ENCODE data around the gene MGAT3. TPM values are rescaled to one million over a fixed set of nuclear protein-coding genes. Genes with fewer than 3 reads are reported as not detected.

MGAT3 gene
- total and polyA plus RNA-seq, 9 of the 15 experiments (the other 6 are each of a cell fraction or from before 2014, with no cell fraction given) = 0.10 to 11.5 (median 4.6) TPM

DNA sequence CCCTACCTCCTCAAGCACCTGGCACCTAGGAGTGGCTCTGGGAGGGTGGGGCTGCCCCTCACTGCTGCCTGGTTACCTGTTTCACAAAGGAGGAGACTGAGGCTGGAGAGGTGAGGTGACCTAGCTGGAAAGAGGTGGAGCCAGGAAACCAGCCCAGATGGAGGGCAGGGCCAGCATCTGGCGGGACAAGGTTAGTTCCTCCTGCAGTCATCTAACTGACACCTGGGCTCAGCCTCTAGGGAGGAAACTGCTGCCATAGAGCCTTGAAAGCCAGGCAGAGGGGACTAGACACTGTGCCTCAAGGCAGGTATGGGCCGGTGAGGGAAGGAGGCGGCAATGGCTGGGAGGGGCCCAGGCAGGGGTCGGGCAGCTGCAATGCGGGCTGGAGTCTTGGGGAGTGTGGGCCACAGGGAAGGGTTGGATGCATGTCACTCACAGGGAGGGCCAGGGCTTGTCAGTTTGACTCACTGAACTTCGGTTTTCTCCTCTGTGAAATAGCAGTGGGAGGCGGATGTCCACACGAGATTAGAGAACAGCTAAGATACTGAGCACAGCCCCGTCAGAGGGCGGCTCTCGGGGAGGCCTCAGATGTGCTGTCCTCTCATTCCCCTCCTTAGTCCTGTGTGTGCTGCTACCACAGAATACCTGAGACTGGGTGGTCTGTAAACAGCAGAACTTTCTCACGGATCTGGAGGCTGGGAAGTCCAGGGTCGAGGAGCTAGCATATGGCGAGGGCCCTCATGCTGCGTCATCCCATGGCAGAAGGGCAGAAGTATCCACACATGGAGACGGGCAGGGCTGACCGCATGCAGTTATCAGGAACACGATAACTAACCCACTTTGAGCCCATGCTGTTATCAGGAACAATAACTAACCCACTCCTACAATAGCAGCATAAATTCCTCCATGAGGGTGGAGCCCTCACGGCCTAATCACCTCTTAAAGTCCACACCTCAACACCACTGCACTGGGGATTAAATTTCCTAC, 16.1 kb downstream of the MGAT3 start (continued):
- TF ChIP-seq THRB (CRISPR knock-in tag; conservative IDR thresholded peaks at IDR 0.05) = no peak
- TF ChIP-seq HNRNPK (IDR thresholded peaks at IDR 0.05; ENCODE audit: low read depth, low read length, poor library complexity, severe bottlenecking) = no peak
- peak; percentile 32; the same call in 1 of the 2 replicates for TF ChIP-seq AFF4 (CRISPR knock-in tag; IDR thresholded peaks at IDR 0.05)
- TF ChIP-seq EP400 (IDR thresholded peaks at IDR 0.05) = peak; percentile 60
- no peak for TF ChIP-seq ZNF41 (CRISPR knock-in tag; conservative IDR thresholded peaks at IDR 0.05)
- TF ChIP-seq, protein P1, sequence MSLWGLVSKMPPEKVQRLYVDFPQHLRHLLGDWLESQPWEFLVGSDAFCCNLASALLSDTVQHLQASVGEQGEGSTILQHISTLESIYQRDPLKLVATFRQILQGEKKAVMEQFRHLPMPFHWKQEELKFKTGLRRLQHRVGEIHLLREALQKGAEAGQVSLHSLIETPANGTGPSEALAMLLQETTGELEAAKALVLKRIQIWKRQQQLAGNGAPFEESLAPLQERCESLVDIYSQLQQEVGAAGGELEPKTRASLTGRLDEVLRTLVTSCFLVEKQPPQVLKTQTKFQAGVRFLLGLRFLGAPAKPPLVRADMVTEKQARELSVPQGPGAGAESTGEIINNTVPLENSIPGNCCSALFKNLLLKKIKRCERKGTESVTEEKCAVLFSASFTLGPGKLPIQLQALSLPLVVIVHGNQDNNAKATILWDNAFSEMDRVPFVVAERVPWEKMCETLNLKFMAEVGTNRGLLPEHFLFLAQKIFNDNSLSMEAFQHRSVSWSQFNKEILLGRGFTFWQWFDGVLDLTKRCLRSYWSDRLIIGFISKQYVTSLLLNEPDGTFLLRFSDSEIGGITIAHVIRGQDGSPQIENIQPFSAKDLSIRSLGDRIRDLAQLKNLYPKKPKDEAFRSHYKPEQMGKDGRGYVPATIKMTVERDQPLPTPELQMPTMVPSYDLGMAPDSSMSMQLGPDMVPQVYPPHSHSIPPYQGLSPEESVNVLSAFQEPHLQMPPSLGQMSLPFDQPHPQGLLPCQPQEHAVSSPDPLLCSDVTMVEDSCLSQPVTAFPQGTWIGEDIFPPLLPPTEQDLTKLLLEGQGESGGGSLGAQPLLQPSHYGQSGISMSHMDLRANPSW (CRISPR knock-in tag; IDR thresholded peaks at IDR 0.05) = no peak
- TF ChIP-seq PATZ1 (CRISPR knock-in tag; IDR thresholded peaks at IDR 0.05; ENCODE audit: borderline replicate concordance) = no peak
- TF ChIP-seq ZNF263 (CRISPR knock-in tag; IDR thresholded peaks at IDR 0.05; ENCODE audit: borderline replicate concordance) = peak; percentile 88
- TF ChIP-seq, protein P2, sequence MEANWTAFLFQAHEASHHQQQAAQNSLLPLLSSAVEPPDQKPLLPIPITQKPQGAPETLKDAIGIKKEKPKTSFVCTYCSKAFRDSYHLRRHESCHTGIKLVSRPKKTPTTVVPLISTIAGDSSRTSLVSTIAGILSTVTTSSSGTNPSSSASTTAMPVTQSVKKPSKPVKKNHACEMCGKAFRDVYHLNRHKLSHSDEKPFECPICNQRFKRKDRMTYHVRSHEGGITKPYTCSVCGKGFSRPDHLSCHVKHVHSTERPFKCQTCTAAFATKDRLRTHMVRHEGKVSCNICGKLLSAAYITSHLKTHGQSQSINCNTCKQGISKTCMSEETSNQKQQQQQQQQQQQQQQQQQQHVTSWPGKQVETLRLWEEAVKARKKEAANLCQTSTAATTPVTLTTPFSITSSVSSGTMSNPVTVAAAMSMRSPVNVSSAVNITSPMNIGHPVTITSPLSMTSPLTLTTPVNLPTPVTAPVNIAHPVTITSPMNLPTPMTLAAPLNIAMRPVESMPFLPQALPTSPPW (CRISPR knock-in tag; IDR thresholded peaks at IDR 0.05) = peak; percentile 44
- peak; percentile 16 for TF ChIP-seq TBP (optimal IDR thresholded peaks at IDR 0.05; ENCODE audit: low read depth, low read length)
- TF ChIP-seq ID3 (CRISPR knock-in tag; IDR thresholded peaks at IDR 0.05) = no peak
- peak; percentile 75 for TF ChIP-seq ID3 (tag; IDR thresholded peaks at IDR 0.05)
- TF ChIP-seq SP1 (CRISPR knock-in tag; IDR thresholded peaks at IDR 0.05) = peak; percentile 58
